HG02981 (cell line): Measurements from ENCODE around the gene CDX1.
A peak's percentile ranks its signal among the peaks of the same experiment; 100 is the strongest.

ENCODE experiments used
- ATAC-seq: cut with Tn5 transposase; IDR thresholded peaks from one replicate; pipeline ENCODE4 v1.9.1; 2021; ENCODE audit warnings: mild to moderate bottlenecking, moderate library complexity; ENCODE audit not compliant: unreplicated experiment

Gene CDX1

GRCh38 chr5:150161242-150162141 lies 5.1 kb upstream of the CDX1 start:
- ATAC-seq, result peak; percentile 69

GRCh38 chr5:150162142-150162513 lies 4.5 kb upstream of the CDX1 start:
- no peak for ATAC-seq

- no peak for ATAC-seq
Measured at GRCh38 chr5:150163035-150163434, 3.5 kb upstream of the CDX1 start.

GRCh38 chr5:150163547-150164059 lies 3.0 kb upstream of the CDX1 start:
- no peak for ATAC-seq

GRCh38 chr5:150164211-150164980 lies 2.2 kb upstream of the CDX1 start:
- ATAC-seq, result no peak

- ATAC-seq, result no peak
Measured at GRCh38 chr5:150166037-150166649, 435 bp upstream of the CDX1 start.

- ATAC-seq, result no peak
Measured at GRCh38 chr5:150167512-150167850, 903 bp downstream of the CDX1 start.

GRCh38 chr5:150167908-150168307 lies 1.3 kb downstream of the CDX1 start:
- no peak for ATAC-seq

- ATAC-seq, result no peak
Measured at GRCh38 chr5:150168864-150169263, 2.3 kb downstream of the CDX1 start.

- ATAC-seq, result no peak
Measured at GRCh38 chr5:150172145-150172544, 5.6 kb downstream of the CDX1 start.

- ATAC-seq, result no peak
Measured at GRCh38 chr5:150172556-150172955, 6.0 kb downstream of the CDX1 start.

GRCh38 chr5:150173161-150173560 lies 6.6 kb downstream of the CDX1 start:
- no peak for ATAC-seq

GRCh38 chr5:150174285-150174684 lies 7.7 kb downstream of the CDX1 start:
- no peak for ATAC-seq

GRCh38 chr5:150175076-150175475 lies 8.5 kb downstream of the CDX1 start:
- ATAC-seq, result no peak

- no peak for ATAC-seq
Measured at GRCh38 chr5:150175536-150175935, 9.0 kb downstream of the CDX1 start.

GRCh38 chr5:150176745-150177477 lies 10.3 kb downstream of the CDX1 start:
- no peak for ATAC-seq

GRCh38 chr5:150177721-150178120 lies 11.1 kb downstream of the CDX1 start:
- no peak for ATAC-seq

- ATAC-seq, result peak; percentile 61
Measured at GRCh38 chr5:150178262-150178661, 11.7 kb downstream of the CDX1 start.

- ATAC-seq, result no peak
Measured at GRCh38 chr5:150179019-150179620, 12.5 kb downstream of the CDX1 start.

- no peak for ATAC-seq
Measured at GRCh38 chr5:150180241-150181026, 13.9 kb downstream of the CDX1 start.
